ENCODE results near the gene PSAT1.
A peak's percentile ranks its signal among the peaks of the same experiment; 100 is the strongest.
"Not testable (repeated sequence)": the region's sequence is repeated elsewhere in the genome, so short reads cannot be mapped to it uniquely, and the experiment has no call there.

PSAT1 gene

GRCh38 chr9:78296893-78297671, at the start of gene PSAT1:
TSS of gene PSAT1 (plus strand) at chr9:78297125. CDS start at chr9:78297211, 86 bp downstream.
- peak; percentile 72 for DNase-seq

DNA sequence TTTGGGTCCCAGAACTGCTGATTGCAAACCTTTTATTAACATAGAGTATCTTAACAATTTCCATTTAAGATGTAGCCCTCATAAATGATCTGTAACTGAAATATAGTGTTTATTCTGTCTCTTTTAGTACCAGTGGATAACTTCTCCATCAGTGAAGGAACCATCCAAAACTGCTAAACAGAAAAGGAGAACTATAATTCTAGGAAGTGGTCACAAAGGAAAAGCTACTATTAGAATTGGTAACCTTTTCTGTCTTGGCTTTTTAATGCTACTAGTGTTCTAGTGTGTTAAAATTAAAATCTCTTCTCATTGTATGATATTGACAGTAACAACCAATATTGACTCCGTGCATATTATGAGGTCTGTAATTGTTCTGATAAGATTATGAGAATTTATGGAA, 48.3 kb upstream of the PSAT1 start:
- no peak for DNase-seq

- no peak for DNase-seq
These were observed 47.4 kb upstream of the PSAT1 start for GRCh38 chr9:78249542-78249941.

DNA sequence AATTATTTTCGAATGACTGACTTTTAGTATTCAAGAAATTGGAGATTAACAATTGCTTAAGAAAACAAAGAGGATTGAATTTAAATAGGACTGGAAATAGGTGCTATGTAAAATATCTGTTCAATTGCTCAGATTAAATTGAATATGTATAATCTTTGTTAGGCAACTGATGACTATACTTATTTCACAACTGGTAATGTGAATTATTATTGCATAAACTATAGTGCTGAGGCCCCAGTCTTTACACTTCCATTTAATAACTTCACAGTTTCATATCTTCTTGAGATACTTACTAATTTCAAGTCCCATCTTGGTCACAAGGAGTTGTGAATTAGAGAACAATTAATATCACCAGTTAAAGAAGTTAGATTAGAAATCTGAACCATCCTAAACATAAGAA, 44.3 kb upstream of the PSAT1 start:
- no peak for DNase-seq

GRCh38 chr9:78253285-78253684, 43.6 kb upstream of the PSAT1 start:
- DNase-seq = no peak

DNA sequence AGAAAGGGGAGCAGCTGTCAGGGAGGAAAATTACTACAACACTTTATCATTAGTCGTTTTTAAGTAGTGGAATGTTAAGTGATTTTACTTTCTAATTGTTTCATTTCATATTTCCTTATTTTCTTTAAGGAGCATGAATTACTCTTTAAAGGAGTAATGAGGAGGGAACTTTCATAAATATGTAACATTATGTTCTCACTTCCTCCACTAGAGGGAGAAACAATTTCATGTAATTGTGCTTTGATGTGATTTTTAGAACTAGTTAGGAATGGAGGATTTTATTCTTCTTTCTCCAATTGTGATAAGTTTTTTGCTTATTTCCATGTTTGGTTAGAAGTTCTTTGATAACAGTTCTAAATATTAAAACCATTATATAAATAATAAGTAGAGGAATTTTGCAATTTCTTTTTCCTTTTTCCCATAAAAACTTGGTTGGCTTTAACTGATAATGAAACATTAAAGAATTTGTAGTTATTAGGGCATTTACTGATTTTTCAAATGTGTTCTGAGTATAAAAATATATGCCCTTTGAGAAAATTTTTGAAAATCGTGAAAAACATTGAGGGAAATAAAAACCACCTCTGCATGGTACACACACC, 35.4 kb upstream of the PSAT1 start:
- DNase-seq = no peak

DNA sequence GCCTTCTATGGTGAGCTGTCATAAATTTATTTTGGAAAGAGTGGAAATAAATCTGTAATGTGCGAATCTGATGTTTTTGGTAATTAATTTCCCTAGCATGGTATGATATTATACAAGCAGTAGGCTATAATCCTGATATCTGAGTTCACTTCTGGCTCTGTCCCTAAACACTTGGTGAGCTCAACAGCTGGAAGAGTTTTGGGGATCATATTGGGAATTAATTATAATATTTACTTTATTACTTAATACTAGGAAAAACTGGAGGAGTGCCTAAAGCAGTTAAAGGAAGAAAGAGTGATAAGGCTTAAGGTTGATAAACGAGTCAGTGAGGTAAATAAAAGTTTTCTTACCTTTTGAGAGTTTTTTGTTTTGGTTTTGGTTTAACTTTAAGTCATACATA, 34.3 kb upstream of the PSAT1 start:
- no peak for DNase-seq

- no peak for DNase-seq
These were observed 29.0 kb upstream of the PSAT1 start for GRCh38 chr9:78267889-78268288.

DNA sequence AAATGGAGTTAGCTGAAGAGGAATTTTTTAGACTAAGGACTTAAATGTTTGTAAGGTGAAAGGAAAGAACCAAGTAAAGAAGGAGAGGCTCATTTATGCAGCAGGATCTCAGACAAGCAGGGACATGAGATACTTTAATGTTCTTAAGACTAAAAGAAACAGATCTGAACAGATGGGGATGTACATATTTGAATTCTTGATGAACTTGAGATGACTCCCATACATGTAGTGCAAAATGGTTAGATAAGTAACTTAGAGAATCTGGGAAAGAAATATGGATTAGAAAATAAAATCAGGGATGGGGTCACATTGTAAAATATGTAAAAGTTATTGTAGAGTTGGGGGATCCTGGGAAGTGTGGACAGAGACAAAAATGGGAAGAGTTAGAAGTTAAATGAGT, 27.1 kb upstream of the PSAT1 start:
- DNase-seq = no peak

DNA sequence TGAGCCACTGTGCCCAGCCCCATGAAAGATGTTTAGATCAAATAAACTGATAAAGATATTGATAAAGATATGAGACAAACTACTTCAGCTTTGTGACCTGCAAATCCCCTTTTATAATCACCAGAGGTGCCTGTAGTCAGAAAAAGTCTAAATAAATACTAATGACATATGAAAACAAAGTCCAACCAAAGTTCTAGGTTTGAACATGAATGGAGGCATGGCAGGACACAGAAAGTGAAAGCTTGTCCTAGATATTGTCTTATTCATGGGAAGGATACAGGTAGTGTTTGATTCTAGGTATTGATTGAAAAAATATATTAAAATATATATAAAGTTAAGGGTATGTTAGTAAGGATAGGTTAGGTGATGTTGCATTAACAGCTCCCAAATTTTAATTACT, 24.6 kb upstream of the PSAT1 start:
- no peak for DNase-seq

- no peak for DNase-seq
These were observed 23.2 kb upstream of the PSAT1 start for GRCh38 chr9:78273761-78274160.

DNA sequence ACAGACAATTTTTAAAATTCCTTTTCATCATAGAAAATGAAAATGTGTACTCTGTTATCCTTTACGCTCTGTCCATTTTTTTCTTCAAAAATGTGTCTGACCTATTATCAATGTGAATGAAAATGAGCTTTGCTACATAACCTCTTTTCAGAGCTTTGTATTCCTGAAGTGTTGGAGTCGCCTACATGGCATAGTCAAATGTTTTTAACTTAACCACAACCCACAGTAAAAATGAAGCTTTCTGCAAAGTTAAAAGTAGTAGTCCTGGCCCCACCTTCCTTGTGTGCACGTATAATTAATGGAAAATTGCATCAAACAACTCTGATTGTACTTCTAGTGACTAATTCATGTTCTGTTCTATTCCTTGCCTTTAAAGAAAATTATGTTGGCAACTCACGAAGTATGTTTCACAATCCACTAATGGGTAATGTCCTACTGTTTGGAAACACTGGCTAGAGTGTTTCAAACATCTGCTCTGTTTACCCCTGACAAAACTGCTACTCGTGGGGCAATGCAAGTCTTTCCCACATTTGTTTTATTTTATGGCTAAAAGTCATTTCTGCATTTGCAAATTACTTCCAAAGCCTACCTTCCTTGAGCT, 18.6 kb upstream of the PSAT1 start:
- no peak for DNase-seq

DNA sequence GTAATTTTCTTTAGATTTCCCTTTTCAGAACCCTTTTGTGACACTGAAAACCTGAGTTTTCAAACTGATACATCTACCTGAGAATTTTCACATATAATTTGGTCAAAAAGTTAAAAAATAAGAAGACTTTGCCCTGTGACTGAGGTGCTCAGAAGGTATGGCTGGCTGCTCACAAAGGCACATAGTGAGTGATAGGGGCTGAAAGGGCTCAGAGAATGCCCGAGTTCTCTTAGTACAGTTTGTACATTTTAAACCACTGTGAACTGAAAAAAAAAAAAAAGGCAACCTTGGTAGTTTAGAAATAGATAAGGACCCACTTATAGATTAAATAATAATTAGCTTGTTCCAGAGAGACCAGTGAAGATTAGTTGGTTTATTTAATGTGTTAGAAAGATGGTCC, 18.1 kb upstream of the PSAT1 start:
- no peak for DNase-seq

- no peak for DNase-seq
These were observed 15.8 kb upstream of the PSAT1 start for GRCh38 chr9:78280982-78281668.

- DNase-seq = not testable (repeated sequence)
These were observed 12.7 kb upstream of the PSAT1 start for GRCh38 chr9:78284181-78284580.

DNA sequence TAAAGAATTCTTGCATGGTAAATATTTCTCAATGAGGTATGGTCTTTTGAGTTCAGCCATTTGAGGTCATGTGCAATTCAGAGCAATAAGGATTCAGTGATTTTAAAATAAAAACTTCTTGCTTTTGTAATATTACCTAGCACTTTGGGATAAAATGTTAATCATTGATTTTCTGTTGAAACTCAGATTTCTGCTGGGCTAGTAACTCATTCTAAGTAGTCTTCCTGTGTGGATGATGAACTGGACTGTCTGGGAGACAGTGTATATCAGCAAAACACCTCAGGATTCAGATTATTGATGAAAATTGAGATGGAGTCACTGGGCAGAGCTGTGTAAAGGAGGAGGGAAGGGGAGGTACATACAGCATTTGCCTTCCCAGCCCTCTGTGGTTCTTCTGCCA, 10.8 kb upstream of the PSAT1 start:
- DNase-seq = no peak

GRCh38 chr9:78286946-78287388, 10.0 kb upstream of the PSAT1 start:
- DNase-seq = no peak

- no peak for DNase-seq
These were observed 8.6 kb upstream of the PSAT1 start for GRCh38 chr9:78288214-78288892.

- no peak for DNase-seq
These were observed 7.5 kb upstream of the PSAT1 start for GRCh38 chr9:78289474-78289873.

DNA sequence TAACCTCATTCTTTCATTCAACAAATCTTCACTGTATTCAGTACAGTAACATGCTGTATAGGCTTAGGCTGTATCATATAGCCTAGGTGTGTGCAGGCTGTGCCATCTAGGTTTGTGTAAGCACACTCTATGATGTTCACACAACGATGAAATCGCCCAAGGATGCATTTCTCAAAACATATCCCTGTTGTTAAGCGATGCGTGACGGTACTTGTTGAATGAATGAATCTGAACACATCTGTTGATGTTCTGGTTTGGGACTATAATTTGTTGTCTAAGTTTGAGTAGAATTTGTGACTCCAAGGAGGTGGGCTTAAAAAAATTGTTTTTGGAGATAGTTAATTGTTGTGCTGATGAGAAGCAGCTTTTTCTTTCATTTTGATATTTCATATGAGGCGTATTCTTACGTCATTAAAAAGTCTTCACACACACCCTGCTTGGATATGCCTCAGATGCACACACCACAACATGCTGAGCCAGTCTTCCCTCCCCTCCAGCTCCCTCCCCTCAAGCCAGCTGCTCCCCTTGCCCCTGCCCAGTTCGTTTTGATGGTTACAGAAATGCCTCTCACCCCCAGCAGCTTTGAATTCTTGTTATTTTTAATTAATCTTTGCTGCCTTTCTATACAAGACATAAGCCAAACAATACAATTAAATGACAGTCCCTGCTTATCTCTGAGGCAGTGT, 5.5 kb upstream of the PSAT1 start:
- no peak for DNase-seq

DNA sequence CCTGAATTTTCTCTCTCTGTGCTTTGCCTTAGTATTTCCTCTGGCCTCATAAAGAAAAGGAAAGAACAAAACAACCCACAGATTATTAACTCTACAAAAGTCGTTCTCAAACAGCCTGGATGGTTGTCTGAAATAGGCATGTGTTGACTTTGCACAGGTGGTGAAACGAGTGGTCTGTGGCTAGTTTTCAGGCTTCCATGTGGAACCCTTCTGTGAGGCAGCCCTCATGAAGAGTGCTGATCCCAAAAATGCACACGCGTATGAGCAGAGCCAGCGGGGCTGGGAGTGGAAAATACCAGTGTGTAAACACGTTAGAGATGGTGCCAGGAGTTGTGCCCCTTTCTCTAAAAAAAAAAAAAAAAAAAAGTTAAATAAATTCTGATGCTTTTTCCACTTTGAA, 4.9 kb upstream of the PSAT1 start:
- no peak for DNase-seq

- DNase-seq = no peak
These were observed 4.0 kb upstream of the PSAT1 start for GRCh38 chr9:78292716-78293497.

Measured in NK-92 treated with Interleukin-12 subunit alpha and Interleukin-12 subunit beta, amount 100 ng/mL, for 24 hours (cell line).